GM23338 (cell line): ENCODE results near the gene FAM131B. TPM values are rescaled to one million over a fixed set of nuclear protein-coding genes. Genes with fewer than 3 reads are reported as not detected.

ENCODE experiments used
- ATAC-seq: fragments of 200-7000 bp; cut with Tn5 transposase; 3 replicates; pipeline ENCODE4 v1.9.1; 2020
- DNase-seq: peaks from one replicate; pipeline ENCODE4 v3.0.0-alpha.2; 2015; ENCODE audit warnings: low spot score
- H2AFZ ChIP-seq: fragments of 200-600 bp; sonication (generic); 2 replicates; pipeline ENCODE4 v1.8.0; 2016; ENCODE audit warnings: antibody characterized with exemption, mild to moderate bottlenecking, moderate library complexity
- H3F3A ChIP-seq: fragments of 200-600 bp; sonication (generic); replicated peaks from 2 replicates; pipeline ENCODE4 v1.8.0; 2017; ENCODE audit warnings: antibody characterized with exemption, mixed run types, low read depth
- H3K27ac ChIP-seq: fragments of 200-600 bp; sonication (generic); 2 replicates; pipeline ENCODE4 v1.6.1; 2016; ENCODE audit warnings: low read depth
- H3K27me3 ChIP-seq: fragments of 200-600 bp; sonication (generic); 2 replicates; pipeline ENCODE4 v1.8.0; 2016; ENCODE audit warnings: mild to moderate bottlenecking, mixed run types, moderate library complexity; ENCODE audit not compliant: insufficient read depth
- H3K36me3 ChIP-seq: fragments of 200-600 bp; sonication (generic); 2 replicates; pipeline ENCODE4 v1.8.0; 2016; ENCODE audit warnings: mild to moderate bottlenecking; ENCODE audit not compliant: insufficient read depth
- H3K4me1 ChIP-seq: fragments of 200-600 bp; sonication (generic); 2 replicates; pipeline ENCODE4 v1.8.0; 2016; ENCODE audit warnings: mild to moderate bottlenecking, moderate library complexity; ENCODE audit not compliant: insufficient read depth
- H3K4me2 ChIP-seq: fragments of 200-600 bp; sonication (generic); 2 replicates; pipeline ENCODE4 v1.7.1; 2017; ENCODE audit warnings: mixed run types
- H3K4me3 ChIP-seq: fragments of 200-600 bp; sonication (generic); 2 replicates; pipeline ENCODE4 v1.6.1; 2016; ENCODE audit warnings: mixed run types
- H3K79me2 ChIP-seq: fragments of 200-600 bp; sonication (generic); replicated peaks from 2 replicates; pipeline ENCODE4 v1.8.0; 2017; ENCODE audit warnings: mild to moderate bottlenecking; ENCODE audit not compliant: insufficient read depth
- H3K9me2 ChIP-seq: fragments of 200-600 bp; sonication (generic); 2 replicates; pipeline ENCODE4 v1.8.0; 2017; ENCODE audit not compliant: insufficient read depth
- H4K20me1 ChIP-seq: fragments of 200-600 bp; sonication (generic); replicated peaks from 2 replicates; pipeline ENCODE4 v1.8.0; 2017; ENCODE audit warnings: mild to moderate bottlenecking; ENCODE audit not compliant: insufficient read depth
- H3K27ac Mint-ChIP-seq: 2 replicates; pipeline ENCODE4 v1.8.0; 2020; ENCODE audit warnings: inconsistent platforms, mild to moderate bottlenecking, moderate library complexity, mixed read lengths
- H3K27me3 Mint-ChIP-seq: 3 replicates; pipeline ENCODE4 v1.8.0; 2022; ENCODE audit warnings: low read depth, mild to moderate bottlenecking, moderate library complexity, mixed read lengths, inconsistent platforms; ENCODE audit not compliant: insufficient read depth, poor library complexity
- H3K36me3 Mint-ChIP-seq: 3 replicates; pipeline ENCODE4 v1.8.0; 2021; ENCODE audit warnings: low read depth, mild to moderate bottlenecking, inconsistent platforms, moderate library complexity, mixed read lengths
- H3K4me1 Mint-ChIP-seq: 3 replicates; pipeline ENCODE4 v1.8.0; 2020; ENCODE audit warnings: mild to moderate bottlenecking, inconsistent platforms, mixed read lengths
- H3K4me3 Mint-ChIP-seq: 3 replicates; pipeline ENCODE4 v1.8.0; 2021; ENCODE audit warnings: moderate library complexity, mild to moderate bottlenecking, inconsistent platforms, mixed read lengths
- H3K9me3 Mint-ChIP-seq: 3 replicates; pipeline ENCODE4 v1.8.0; 2020; ENCODE audit warnings: moderate library complexity, mild to moderate bottlenecking, inconsistent platforms, mixed read lengths
- CREB1 ChIP-seq: fragments of 250-450 bp; sonication (Bioruptor Pico); IDR thresholded peaks from 2 replicates; pipeline ENCODE4 v1.5.0; 2020; ENCODE audit warnings: low read depth, mild to moderate bottlenecking, moderate library complexity
- CTCF ChIP-seq, 2 experiments: fragments of 200-600 bp in 1 of 2; sonication (generic) in 1 of 2; conservative IDR thresholded peaks; 2 replicates each; pipeline versions ENCODE4 v1.5.1 to v1.6.1; 2016 to 2017; ENCODE audit warnings: antibody characterized with exemption in 2 of 2, low read depth in 2 of 2, mild to moderate bottlenecking in 2 of 2, moderate library complexity in 1 of 2
- EZH2 ChIP-seq: fragments of 200-600 bp; sonication (generic); IDR thresholded peaks from one replicate; pipeline ENCODE4 v1.8.0; 2017; ENCODE audit warnings: antibody characterized with exemption, mild to moderate bottlenecking, low read depth; ENCODE audit not compliant: unreplicated experiment
- EZH2phosphoT487 ChIP-seq: fragments of 200-600 bp; sonication (generic); IDR thresholded peaks from one replicate; pipeline ENCODE4 v1.8.1; 2018; ENCODE audit warnings: antibody characterized with exemption; ENCODE audit not compliant: unreplicated experiment
- JUNB ChIP-seq: IDR thresholded peaks from one replicate; pipeline ENCODE4 v1.6.1; 2016; ENCODE audit warnings: antibody characterized with exemption; ENCODE audit not compliant: unreplicated experiment
- NANOG ChIP-seq: IDR thresholded peaks from 2 replicates; pipeline ENCODE4 v1.6.1; 2016; ENCODE audit warnings: antibody characterized with exemption, borderline replicate concordance
- POLR2AphosphoS5 ChIP-seq: IDR thresholded peaks from 2 replicates; pipeline ENCODE4 v1.6.1; 2016; ENCODE audit warnings: antibody characterized with exemption, low read depth
- REST ChIP-seq: IDR thresholded peaks from one replicate; pipeline ENCODE4 v1.6.1; 2018; ENCODE audit warnings: antibody characterized with exemption; ENCODE audit not compliant: unreplicated experiment
- STAT1 ChIP-seq: IDR thresholded peaks from one replicate; pipeline ENCODE4 v1.6.1; 2016; ENCODE audit warnings: antibody characterized with exemption; ENCODE audit not compliant: unreplicated experiment
- ZNF114 ChIP-seq: fragments of 250-450 bp; sonication (Bioruptor Pico); IDR thresholded peaks from 2 replicates; pipeline ENCODE4 v1.5.0; 2020; ENCODE audit warnings: mild to moderate bottlenecking, moderate library complexity
- ZNF331 ChIP-seq: fragments of 250-450 bp; sonication (Bioruptor Pico); IDR thresholded peaks from 2 replicates; pipeline ENCODE4 v1.5.0; 2020; ENCODE audit warnings: low read depth, mild to moderate bottlenecking, moderate library complexity
- ZNF462 ChIP-seq: fragments of 250-450 bp; sonication (Bioruptor Pico); IDR thresholded peaks from 2 replicates; pipeline ENCODE4 v1.5.0; 2020; ENCODE audit warnings: mild to moderate bottlenecking, moderate library complexity
- polyA plus RNA-seq: library from polyadenylated mRNA; unstranded; fragments of >200 nt; fragmentation: Nextera tagmentation; extraction: Ambion mirVana; gene quantifications from 2 replicates; pipeline ENCODE4 v1.2.1, GENCODE V29; 2016
- total RNA-seq: library from RNA; depleted of rRNA; stranded (reverse); fragments of >200 nt; shearing (Covaris generic); gene quantifications from 2 replicates; pipeline ENCODE4 v1.2.3, GENCODE V29; 2014
- TF ChIP-seq, protein P1 (sequence below): IDR thresholded peaks from 2 replicates; pipeline ENCODE4 v1.6.1; 2016; ENCODE audit warnings: antibody characterized with exemption

FAM131B gene
- total and polyA plus RNA-seq, 2 experiments from 2014 or later, result 4.7 to 30.2 TPM

DNA sequence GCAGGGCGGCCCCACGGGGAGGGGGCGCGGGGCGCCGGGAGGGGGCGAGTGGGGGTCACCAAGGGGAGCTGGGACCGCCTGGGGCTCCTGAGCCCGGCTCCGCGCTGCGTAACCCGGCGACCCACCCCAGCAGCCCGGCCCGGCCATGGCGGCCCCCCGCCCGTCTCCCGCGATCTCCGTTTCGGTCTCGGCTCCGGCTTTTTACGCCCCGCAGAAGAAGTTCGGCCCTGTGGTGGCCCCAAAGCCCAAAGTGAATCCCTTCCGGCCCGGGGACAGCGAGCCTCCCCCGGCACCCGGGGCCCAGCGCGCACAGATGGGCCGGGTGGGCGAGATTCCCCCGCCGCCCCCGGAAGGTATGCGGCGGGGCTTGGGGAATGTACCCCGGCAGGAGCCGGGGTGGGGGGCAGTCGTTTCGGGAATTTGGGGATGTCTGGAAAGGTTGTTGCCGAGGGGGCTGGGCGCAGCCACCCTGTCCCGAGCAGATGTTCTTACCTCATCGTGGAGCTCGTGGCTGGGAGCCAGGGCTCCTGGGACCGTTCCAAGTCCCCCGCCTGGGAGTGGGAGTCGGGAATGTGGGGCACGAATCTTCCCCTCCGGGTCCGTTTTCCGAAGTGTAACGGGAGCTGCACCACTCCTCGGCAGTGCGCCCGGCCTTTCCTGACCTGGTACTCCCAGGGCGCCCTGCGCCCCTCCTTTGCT lies 19.1 kb upstream of the FAM131B start:
- peak overlapping the region; percentile 63 for H3K27ac ChIP-seq
- peak overlapping the region; percentile 99 for H3K4me3 ChIP-seq
- peaks cover 31% of the 10 kb centered on the region for H4K20me1 ChIP-seq
- Mint-ChIP-seq H3K27ac (0 out of 2 replicates have a peak overlapping the region, but pooled peaks have one; percentile 8), H3K36me3 (peaks cover 11% of the 10 kb centered on the region; the same call in 2 of the 3 replicates), H3K4me1 (peaks cover 27% of the 10 kb centered on the region), H3K9me3 (no peaks in the 10 kb centered on the region), H3K27me3 (peaks cover 4% of the 10 kb centered on the region), H3K4me3 (peak overlapping the region; percentile 74)
- no peaks in the 10 kb centered on the region for H3K27me3 ChIP-seq
- no peaks in the 10 kb centered on the region for H3K9me2 ChIP-seq
- no peak overlapping the region for H2AFZ ChIP-seq
- peak; percentile 1 for ATAC-seq
- H3K79me2 ChIP-seq, result peaks cover 58% of the 10 kb centered on the region
- DNase-seq, result no peak
- peak overlapping the region; percentile 95 for H3K4me2 ChIP-seq
- H3K4me1 ChIP-seq, result peaks cover 29% of the 10 kb centered on the region
- peaks cover 20% of the 10 kb centered on the region; the same call in 1 of the 2 replicates for H3F3A ChIP-seq
- H3K36me3 ChIP-seq, result peaks cover 7% of the 10 kb centered on the region; the same call in 1 of the 2 replicates
- TF ChIP-seq EZH2 (no peak), NANOG (no peak), ZNF462 (no peak), CREB1 (no peak), POLR2AphosphoS5 (no peak), ZNF114 (CRISPR knock-in tag) (no peak), CTCF (conservative IDR thresholded peaks at IDR 0.05; ENCODE audit: low read depth in 2 of 2) (no peak), EZH2phosphoT487 (no peak), JUNB (no peak), ZNF331 (no peak), STAT1 (no peak), REST (no peak)
- TF ChIP-seq, protein P1, sequence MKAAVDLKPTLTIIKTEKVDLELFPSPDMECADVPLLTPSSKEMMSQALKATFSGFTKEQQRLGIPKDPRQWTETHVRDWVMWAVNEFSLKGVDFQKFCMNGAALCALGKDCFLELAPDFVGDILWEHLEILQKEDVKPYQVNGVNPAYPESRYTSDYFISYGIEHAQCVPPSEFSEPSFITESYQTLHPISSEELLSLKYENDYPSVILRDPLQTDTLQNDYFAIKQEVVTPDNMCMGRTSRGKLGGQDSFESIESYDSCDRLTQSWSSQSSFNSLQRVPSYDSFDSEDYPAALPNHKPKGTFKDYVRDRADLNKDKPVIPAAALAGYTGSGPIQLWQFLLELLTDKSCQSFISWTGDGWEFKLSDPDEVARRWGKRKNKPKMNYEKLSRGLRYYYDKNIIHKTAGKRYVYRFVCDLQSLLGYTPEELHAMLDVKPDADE, result no peak
